HepG2 (cell line): ENCODE measurements around the gene CRTC2. TPM values are rescaled to one million over a fixed set of nuclear protein-coding genes. Genes with fewer than 3 reads are reported as not detected.

Source experiments
- CHD2 ChIP-seq: IDR thresholded peaks from 2 replicates; pipeline ENCODE4 v1.6.1; 2011; ENCODE audit warnings: low read depth, low read length, improper control_type of control experiment
- FOXM1 ChIP-seq: sonication (generic); formaldehyde crosslinking; IDR thresholded peaks from 2 replicates; pipeline ENCODE4 v1.5.0; 2020; ENCODE audit warnings: missing genetic modification reagents
- HNRNPL ChIP-seq: fragments of 200-400 bp; formaldehyde crosslinking; IDR thresholded peaks from 2 replicates; pipeline ENCODE4 v1.6.1; 2017; ENCODE audit warnings: mild to moderate bottlenecking, low read depth, low read length
- IRX3 ChIP-seq: sonication (generic); formaldehyde crosslinking; IDR thresholded peaks from 2 replicates; pipeline ENCODE4 v1.8.1; 2023; ENCODE audit warnings: mild to moderate bottlenecking, low read depth, missing genetic modification reagents, borderline replicate concordance
- JARID2 ChIP-seq: sonication (generic); formaldehyde crosslinking; IDR thresholded peaks from 2 replicates; pipeline ENCODE4 v1.8.1; 2023; ENCODE audit warnings: missing genetic modification reagents, inconsistent platforms; ENCODE audit not compliant: insufficient replicate concordance
- JUN ChIP-seq: sonication (generic); formaldehyde crosslinking; IDR thresholded peaks from 2 replicates; pipeline ENCODE4 v1.4.0; 2020; ENCODE audit warnings: mild to moderate bottlenecking, missing genetic modification reagents
- MAZ ChIP-seq, 2 experiments: sonication (generic) in 1 of 2; formaldehyde crosslinking in 1 of 2; IDR thresholded peaks; 2 replicates each; pipeline versions ENCODE4 v1.5.0 to v1.6.1; 2012 to 2020; ENCODE audit warnings: low read depth in 2 of 2, mild to moderate bottlenecking in 2 of 2, borderline replicate concordance in 1 of 2, improper control_type of control experiment in 1 of 2, low read length in 1 of 2, missing genetic modification reagents in 1 of 2, moderate library complexity in 1 of 2
- MTF2 ChIP-seq: sonication (generic); formaldehyde crosslinking; IDR thresholded peaks from 2 replicates; pipeline ENCODE4 v1.5.0; 2020; ENCODE audit warnings: missing genetic modification reagents, borderline replicate concordance
- NKX3-1 ChIP-seq: sonication (generic); formaldehyde crosslinking; IDR thresholded peaks from 2 replicates; pipeline ENCODE4 v1.5.0; 2020; ENCODE audit warnings: missing genetic modification reagents
- NR3C1 ChIP-seq: sonication (generic); formaldehyde crosslinking; IDR thresholded peaks from 2 replicates; pipeline ENCODE4 v1.4.0; 2020; ENCODE audit warnings: missing genetic modification reagents
- SNRNP70 ChIP-seq: fragments of 200-400 bp; formaldehyde crosslinking; IDR thresholded peaks from 2 replicates; pipeline ENCODE4 v1.6.1; 2017; ENCODE audit warnings: mild to moderate bottlenecking, low read depth, low read length, moderate library complexity
- SP140L ChIP-seq: sonication (generic); formaldehyde crosslinking; IDR thresholded peaks from 2 replicates; pipeline ENCODE4 v1.4.0; 2020; ENCODE audit warnings: missing genetic modification reagents, borderline replicate concordance
- SRY ChIP-seq: sonication (generic); formaldehyde crosslinking; IDR thresholded peaks from 2 replicates; pipeline ENCODE4 v1.8.0; 2022; ENCODE audit warnings: mild to moderate bottlenecking, missing genetic modification reagents
- TRAFD1 ChIP-seq: sonication (generic); formaldehyde crosslinking; IDR thresholded peaks from 2 replicates; pipeline ENCODE4 v1.5.1; 2020; ENCODE audit warnings: missing genetic modification reagents, mild to moderate bottlenecking, borderline replicate concordance
- YEATS2 ChIP-seq: sonication (generic); formaldehyde crosslinking; IDR thresholded peaks from 2 replicates; pipeline ENCODE4 v1.4.0; 2020; ENCODE audit warnings: missing genetic modification reagents, borderline replicate concordance
- ZBTB37 ChIP-seq: sonication (generic); formaldehyde crosslinking; IDR thresholded peaks from 2 replicates; pipeline ENCODE4 v1.4.0; 2020; ENCODE audit warnings: mild to moderate bottlenecking, missing genetic modification reagents
- ZKSCAN5 ChIP-seq: sonication (generic); formaldehyde crosslinking; IDR thresholded peaks from 2 replicates; pipeline ENCODE4 v1.5.1; 2020; ENCODE audit warnings: mild to moderate bottlenecking, missing genetic modification reagents
- ZNF556 ChIP-seq: sonication (generic); formaldehyde crosslinking; IDR thresholded peaks from 2 replicates; pipeline ENCODE4 v1.4.0; 2020; ENCODE audit warnings: mild to moderate bottlenecking, missing genetic modification reagents, borderline replicate concordance
- ZNF572 ChIP-seq: sonication (generic); formaldehyde crosslinking; IDR thresholded peaks from 2 replicates; pipeline ENCODE4 v1.5.1; 2020; ENCODE audit warnings: mild to moderate bottlenecking, missing genetic modification reagents
- ZNF761 ChIP-seq: sonication (generic); formaldehyde crosslinking; conservative IDR thresholded peaks from 2 replicates; pipeline ENCODE4 v1.4.0; 2020; ENCODE audit warnings: mild to moderate bottlenecking, missing genetic modification reagents
- ZNF839 ChIP-seq: sonication (generic); formaldehyde crosslinking; IDR thresholded peaks from 2 replicates; pipeline ENCODE4 v1.4.0; 2020; ENCODE audit warnings: missing genetic modification reagents, mild to moderate bottlenecking, borderline replicate concordance
- polyA plus RNA-seq, 8 experiments: library from polyadenylated mRNA; depleted of rRNA in 3 of 8; stranded (reverse) in 7 of 8; unstranded in 1 of 8; fragments of >200 nt; fragmentation: Illumina TruSeq in 4 of 8; extraction: Trizol in 4 of 8; gene quantifications; 2 replicates each; pipeline versions ENCODE4 v1.2.1 to v1.2.3, GENCODE V29; 2011 to 2016; ENCODE audit warnings: low read depth in 4 of 8, missing spikeins in 1 of 8, mixed read lengths in 1 of 8; ENCODE audit not compliant: insufficient read depth in 1 of 8
- total RNA-seq, 5 experiments: library from RNA; depleted of rRNA; stranded (reverse); fragments of >200 nt; fragmentation: Illumina TruSeq; extraction: Trizol; gene quantifications; 2 replicates each; pipeline ENCODE4 v1.2.3, GENCODE V29; 2016; ENCODE audit warnings: low read depth in 1 of 5
- TF ChIP-seq, protein P1 (sequence below): sonication (generic); formaldehyde crosslinking; IDR thresholded peaks from 2 replicates; pipeline ENCODE4 v1.4.0; 2020; ENCODE audit warnings: missing genetic modification reagents

The CRTC2 gene
- total and polyA plus RNA-seq, 2 of the 13 experiments (the other 11 are each of a cell fraction or from before 2014, with no cell fraction given) = 6.1 to 26.7 TPM

DNA sequence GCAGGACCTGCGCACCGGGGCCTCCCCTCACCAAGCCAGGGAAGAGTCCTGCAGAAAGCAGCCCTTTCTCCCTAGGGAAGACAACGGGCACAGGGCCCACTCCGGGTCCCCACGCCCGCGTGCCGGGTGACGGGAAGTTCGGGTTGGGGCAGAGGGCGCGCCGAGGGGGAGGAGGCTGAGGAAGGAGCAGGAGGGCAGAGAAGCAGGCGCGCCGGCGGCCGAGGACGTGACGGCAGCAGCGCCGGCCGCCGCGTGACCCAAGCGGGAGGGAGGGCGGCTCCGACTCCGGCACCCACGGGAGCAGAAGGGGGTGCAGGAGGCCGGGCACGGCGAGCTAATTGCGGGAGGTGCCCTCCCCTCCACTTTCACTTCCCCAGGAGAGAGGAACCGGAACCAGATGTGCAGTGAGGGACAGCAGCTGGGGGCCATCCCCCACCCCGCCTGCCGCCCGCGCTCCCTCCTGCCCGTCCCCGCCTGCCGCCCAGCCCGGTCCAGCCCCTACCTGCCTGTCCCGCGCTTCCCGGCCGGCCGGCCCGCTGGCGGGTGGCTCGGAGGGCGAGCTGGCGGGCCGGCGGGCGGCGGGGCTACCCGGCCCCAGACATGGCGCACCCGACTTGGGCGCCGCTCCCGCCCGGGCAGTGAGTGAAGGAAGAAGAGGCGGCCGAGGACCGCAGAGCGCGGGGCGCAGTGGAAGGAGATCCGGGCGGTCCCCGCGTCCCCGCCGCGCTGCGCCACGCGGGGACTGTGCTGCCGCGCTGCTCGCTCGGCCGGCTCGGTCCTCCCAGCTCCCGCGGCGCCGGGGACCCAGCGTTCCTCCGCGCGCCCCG, 12.4 kb downstream of the CRTC2 start (continued):
- no peak for TF ChIP-seq MTF2 (CRISPR knock-in tag)
- TF ChIP-seq NKX3-1 = no peak
- no peak for TF ChIP-seq SNRNP70
- TF ChIP-seq JUN = no peak
- no peak for TF ChIP-seq JARID2
- TF ChIP-seq MAZ (IDR thresholded peaks at IDR 0.05; ENCODE audit: borderline replicate concordance, low read depth, low read length) = no peak
- TF ChIP-seq MAZ (CRISPR knock-in tag; IDR thresholded peaks at IDR 0.05; ENCODE audit: low read depth) = no peak; the same call in 1 of the 2 replicates
- TF ChIP-seq ZNF761 (CRISPR knock-in tag) = no peak
- 0 out of 2 replicates have a peak, but pooled peaks have one; percentile 40 for TF ChIP-seq ZNF572 (CRISPR knock-in tag)
- TF ChIP-seq ZNF839 (CRISPR knock-in tag) = no peak
- TF ChIP-seq, protein P1, sequence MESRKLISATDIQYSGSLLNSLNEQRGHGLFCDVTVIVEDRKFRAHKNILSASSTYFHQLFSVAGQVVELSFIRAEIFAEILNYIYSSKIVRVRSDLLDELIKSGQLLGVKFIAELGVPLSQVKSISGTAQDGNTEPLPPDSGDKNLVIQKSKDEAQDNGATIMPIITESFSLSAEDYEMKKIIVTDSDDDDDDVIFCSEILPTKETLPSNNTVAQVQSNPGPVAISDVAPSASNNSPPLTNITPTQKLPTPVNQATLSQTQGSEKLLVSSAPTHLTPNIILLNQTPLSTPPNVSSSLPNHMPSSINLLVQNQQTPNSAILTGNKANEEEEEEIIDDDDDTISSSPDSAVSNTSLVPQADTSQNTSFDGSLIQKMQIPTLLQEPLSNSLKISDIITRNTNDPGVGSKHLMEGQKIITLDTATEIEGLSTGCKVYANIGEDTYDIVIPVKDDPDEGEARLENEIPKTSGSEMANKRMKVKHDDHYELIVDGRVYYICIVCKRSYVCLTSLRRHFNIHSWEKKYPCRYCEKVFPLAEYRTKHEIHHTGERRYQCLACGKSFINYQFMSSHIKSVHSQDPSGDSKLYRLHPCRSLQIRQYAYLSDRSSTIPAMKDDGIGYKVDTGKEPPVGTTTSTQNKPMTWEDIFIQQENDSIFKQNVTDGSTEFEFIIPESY (CRISPR knock-in tag) = no peak
- TF ChIP-seq YEATS2 (CRISPR knock-in tag) = no peak
- TF ChIP-seq HNRNPL = 0 out of 2 replicates have a peak, but pooled peaks have one; percentile 66
- 0 out of 2 replicates have a peak, but pooled peaks have one; percentile 83 for TF ChIP-seq TRAFD1
- TF ChIP-seq IRX3 (CRISPR knock-in tag) = no peak
- no peak for TF ChIP-seq FOXM1
- no peak for TF ChIP-seq ZNF556 (CRISPR knock-in tag)
- TF ChIP-seq SRY (CRISPR knock-in tag) = no peak
- TF ChIP-seq NR3C1 (CRISPR knock-in tag) = no peak
- no peak for TF ChIP-seq SP140L (CRISPR knock-in tag)
- no peak for TF ChIP-seq ZKSCAN5 (CRISPR knock-in tag)
- no peak for TF ChIP-seq ZBTB37 (CRISPR knock-in tag)
- no peak for TF ChIP-seq CHD2
